Activated CD4-positive, alpha-beta T cell treated with anti-CD3 and anti-CD28 coated beads, Interleukin-2, amount 50 U/mL, for 4 hours (primary cell): ENCODE results near the gene KIF12.
A peak's percentile ranks its signal among the peaks of the same experiment; 100 is the strongest.
"Not testable (repeated sequence)": the region's sequence is repeated elsewhere in the genome, so short reads cannot be mapped to it uniquely, and the experiment has no call there.

ENCODE experiments used
- DNase-seq, 2 experiments: peaks; one replicate each; pipeline ENCODE4 v3.0.0-alpha.2; 2020

The KIF12 gene

GRCh38 chr9:114083666-114084065, 15.4 kb downstream of the KIF12 start:
- DNase-seq: no peak

- not testable (repeated sequence) for DNase-seq
Observed at GRCh38 chr9:114082763-114083412, 16.2 kb downstream of the KIF12 start.

GRCh38 chr9:114082017-114082762, 16.9 kb downstream of the KIF12 start:
- DNase-seq: peak; percentile 67 to 79

- no peak for DNase-seq
Observed at GRCh38 chr9:114081441-114082016, 17.6 kb downstream of the KIF12 start.

GRCh38 chr9:114080773-114081440, 18.2 kb downstream of the KIF12 start:
- no peak for DNase-seq

- DNase-seq: no peak
Observed at GRCh38 chr9:114080195-114080772, 18.8 kb downstream of the KIF12 start.

GRCh38 chr9:114078781-114079156, 20.3 kb downstream of the KIF12 start:
- no peak for DNase-seq

- DNase-seq: no peak
Observed at GRCh38 chr9:114078021-114078780, 20.9 kb downstream of the KIF12 start, which contains the start of gene AMBP. TSS of gene AMBP (minus strand) at chr9:114078300. CDS start at chr9:114078209, 91 bp downstream.

- no peak for DNase-seq
Observed at GRCh38 chr9:114077162-114077837, 21.8 kb downstream of the KIF12 start.

GRCh38 chr9:114076237-114077161, 22.6 kb downstream of the KIF12 start:
- DNase-seq: no peak

- DNase-seq: no peak
Observed at GRCh38 chr9:114075602-114076001, 23.5 kb downstream of the KIF12 start.

GRCh38 chr9:114072184-114073140, 26.6 kb downstream of the KIF12 start:
- DNase-seq: no peak

- no peak for DNase-seq
Observed at GRCh38 chr9:114071197-114071795, 27.8 kb downstream of the KIF12 start.

- DNase-seq: no peak
Observed at GRCh38 chr9:114070188-114071103, 28.6 kb downstream of the KIF12 start.

GRCh38 chr9:114069476-114070187, 29.5 kb downstream of the KIF12 start:
- no peak for DNase-seq

GRCh38 chr9:114065304-114065703, 33.8 kb downstream of the KIF12 start:
- DNase-seq: no peak

- no peak for DNase-seq
Observed at GRCh38 chr9:114061830-114062474, 37.1 kb downstream of the KIF12 start.
